Frontal cortex (tissue), 4 donors: ENCODE measurements around the gene IPO13. TPM values are rescaled to one million over a fixed set of nuclear protein-coding genes. Genes with fewer than 3 reads are reported as not detected.

Source experiments
- DNase-seq, 2 donors: peaks; one replicate each; pipeline ENCODE4 v3.0.0; 2012; ENCODE audit warnings: low spot score in 2 of 2
- FAIRE-seq: peaks from 2 replicates; lab custom pipeline; 2012; peaks lifted over from hg19 to GRCh38; lab: Jason Lieb, UNC
- total RNA-seq: library from RNA; depleted of rRNA; stranded (reverse); fragments of >200 nt; gene quantifications from one replicate; pipeline ENCODE4 v1.2.3, GENCODE V29; 2014
- donor health status: control.
- donor health status: control.
- donor health status: control.

Gene IPO13, protein sequence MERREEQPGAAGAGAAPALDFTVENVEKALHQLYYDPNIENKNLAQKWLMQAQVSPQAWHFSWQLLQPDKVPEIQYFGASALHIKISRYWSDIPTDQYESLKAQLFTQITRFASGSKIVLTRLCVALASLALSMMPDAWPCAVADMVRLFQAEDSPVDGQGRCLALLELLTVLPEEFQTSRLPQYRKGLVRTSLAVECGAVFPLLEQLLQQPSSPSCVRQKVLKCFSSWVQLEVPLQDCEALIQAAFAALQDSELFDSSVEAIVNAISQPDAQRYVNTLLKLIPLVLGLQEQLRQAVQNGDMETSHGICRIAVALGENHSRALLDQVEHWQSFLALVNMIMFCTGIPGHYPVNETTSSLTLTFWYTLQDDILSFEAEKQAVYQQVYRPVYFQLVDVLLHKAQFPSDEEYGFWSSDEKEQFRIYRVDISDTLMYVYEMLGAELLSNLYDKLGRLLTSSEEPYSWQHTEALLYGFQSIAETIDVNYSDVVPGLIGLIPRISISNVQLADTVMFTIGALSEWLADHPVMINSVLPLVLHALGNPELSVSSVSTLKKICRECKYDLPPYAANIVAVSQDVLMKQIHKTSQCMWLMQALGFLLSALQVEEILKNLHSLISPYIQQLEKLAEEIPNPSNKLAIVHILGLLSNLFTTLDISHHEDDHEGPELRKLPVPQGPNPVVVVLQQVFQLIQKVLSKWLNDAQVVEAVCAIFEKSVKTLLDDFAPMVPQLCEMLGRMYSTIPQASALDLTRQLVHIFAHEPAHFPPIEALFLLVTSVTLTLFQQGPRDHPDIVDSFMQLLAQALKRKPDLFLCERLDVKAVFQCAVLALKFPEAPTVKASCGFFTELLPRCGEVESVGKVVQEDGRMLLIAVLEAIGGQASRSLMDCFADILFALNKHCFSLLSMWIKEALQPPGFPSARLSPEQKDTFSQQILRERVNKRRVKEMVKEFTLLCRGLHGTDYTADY
- total RNA-seq, result 13.9 TPM

- peak; percentile 97 to 99 for DNase-seq
- FAIRE-seq, result no peak
Measured at GRCh38 chr1:43946236-43947060, at the start of gene IPO13. TSS of gene IPO13 (plus strand) at chr1:43946950. CDS start at chr1:43947601, 651 bp downstream.

DNA sequence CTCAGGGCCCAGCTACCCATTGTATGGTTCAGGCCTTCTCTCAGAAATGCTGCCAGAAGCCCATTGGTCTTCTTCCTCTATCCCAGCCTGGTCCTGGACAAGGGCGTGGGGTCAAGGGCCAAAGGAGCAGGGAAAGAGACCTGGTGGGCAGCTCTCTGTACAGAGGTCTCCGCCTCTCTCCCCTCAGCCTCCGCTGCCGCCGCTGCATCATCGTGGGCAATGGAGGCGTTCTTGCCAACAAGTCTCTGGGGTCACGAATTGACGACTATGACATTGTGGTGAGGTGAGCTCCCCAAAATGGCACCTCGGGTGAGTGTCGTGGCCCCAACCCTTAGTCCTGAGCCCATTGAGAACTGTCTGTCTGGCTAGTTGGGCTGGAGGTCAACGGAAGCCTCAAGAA lies 47.8 kb upstream of the IPO13 start:
- DNase-seq (no peak), FAIRE-seq (no peak)

DNA sequence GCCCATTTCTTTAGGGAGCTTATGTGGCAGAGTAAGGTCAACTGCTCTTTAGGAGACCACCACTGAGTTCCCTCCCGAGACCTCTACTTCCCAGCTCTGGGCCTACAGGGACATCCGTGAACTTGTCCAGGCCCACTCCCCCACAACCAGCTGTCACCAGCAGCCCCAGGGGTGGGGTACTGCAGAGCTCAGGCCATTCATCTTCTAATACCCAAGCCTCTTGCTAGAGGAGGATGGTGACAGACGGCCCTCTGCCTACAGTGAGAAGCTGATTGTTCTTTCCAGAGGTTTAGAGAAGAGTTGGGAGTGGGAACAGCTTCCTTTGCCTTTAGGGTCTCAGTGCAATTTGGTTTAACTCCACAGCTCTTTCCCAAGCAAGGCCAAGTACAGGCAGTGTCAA lies 46.4 kb upstream of the IPO13 start:
- FAIRE-seq, result no peak
- DNase-seq, result no peak

DNA sequence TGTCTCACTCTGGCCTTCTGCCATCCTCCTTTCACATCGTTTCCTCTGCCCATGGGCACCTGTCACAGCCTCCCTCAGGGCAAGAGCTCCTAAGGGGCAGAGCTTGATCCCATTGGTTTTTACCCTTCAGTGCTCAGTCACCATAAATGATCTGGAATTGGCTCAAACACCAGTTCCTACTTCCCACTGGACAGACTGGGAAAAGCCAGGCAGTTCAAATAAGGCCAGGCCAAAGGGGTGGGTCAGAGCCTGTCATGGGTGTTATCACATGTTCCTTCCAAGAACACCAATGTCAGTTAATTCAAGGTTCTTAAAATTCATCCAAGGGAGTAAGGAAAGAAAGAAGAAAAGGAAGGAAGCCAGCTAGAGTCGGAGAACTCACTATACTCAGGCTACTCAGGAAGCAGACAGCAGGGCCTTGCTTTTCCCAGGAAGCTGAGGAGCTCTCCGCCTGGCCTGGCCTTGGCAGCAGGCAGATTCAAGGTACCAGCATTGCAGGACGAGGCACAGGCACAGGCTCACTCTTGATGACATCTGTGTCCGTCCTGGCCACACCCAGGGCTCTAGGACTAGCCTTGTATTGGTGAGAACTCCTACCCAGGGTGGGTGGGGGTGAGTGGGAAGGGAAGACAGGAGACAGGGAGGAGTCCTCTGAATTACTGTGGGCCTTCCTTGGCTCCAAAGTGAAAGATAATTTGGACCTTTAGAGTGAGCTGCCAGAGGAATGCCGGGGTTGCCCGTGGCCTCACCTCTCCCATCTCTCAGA lies 45.4 kb upstream of the IPO13 start:
- FAIRE-seq, result no peak
- DNase-seq, result no peak

DNA sequence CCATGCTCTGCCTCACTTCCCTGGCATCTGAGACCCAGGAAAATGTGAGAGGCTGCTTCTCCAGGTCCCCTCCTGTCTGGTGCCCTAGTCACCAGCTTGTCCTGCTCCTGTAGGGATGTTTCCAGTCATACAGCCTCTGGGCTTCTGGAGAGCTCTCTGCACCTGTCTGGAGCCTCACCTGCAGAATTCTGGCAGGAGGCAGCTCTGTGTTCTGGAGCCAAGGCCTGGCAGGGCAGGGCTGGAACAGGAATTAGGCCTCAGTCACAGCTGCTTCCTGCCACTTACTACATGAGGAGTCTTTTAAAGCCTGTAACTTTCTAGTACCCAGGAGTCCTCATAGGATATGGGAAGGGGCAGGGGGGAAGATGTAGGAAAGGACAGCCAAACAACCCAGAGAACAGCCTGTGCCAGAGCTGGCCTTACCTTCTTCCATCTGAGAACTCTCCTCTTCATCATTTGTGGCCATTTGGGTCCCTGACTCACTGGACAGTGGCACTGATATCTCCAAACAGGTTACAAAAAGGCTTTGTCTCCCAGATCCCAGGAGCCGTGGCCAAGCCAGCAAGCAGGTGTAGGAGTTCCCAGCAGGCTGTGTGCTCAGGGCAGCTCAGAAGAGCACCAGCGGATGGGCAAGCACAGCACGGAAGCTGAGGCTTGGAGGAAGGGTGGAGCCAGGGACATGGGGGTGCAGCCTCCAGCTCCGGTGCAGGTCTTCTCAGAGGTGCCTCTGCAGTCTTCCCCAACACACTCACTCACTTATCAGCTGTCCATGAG lies 44.5 kb upstream of the IPO13 start:
- no peak for FAIRE-seq
- no peak for DNase-seq

DNA sequence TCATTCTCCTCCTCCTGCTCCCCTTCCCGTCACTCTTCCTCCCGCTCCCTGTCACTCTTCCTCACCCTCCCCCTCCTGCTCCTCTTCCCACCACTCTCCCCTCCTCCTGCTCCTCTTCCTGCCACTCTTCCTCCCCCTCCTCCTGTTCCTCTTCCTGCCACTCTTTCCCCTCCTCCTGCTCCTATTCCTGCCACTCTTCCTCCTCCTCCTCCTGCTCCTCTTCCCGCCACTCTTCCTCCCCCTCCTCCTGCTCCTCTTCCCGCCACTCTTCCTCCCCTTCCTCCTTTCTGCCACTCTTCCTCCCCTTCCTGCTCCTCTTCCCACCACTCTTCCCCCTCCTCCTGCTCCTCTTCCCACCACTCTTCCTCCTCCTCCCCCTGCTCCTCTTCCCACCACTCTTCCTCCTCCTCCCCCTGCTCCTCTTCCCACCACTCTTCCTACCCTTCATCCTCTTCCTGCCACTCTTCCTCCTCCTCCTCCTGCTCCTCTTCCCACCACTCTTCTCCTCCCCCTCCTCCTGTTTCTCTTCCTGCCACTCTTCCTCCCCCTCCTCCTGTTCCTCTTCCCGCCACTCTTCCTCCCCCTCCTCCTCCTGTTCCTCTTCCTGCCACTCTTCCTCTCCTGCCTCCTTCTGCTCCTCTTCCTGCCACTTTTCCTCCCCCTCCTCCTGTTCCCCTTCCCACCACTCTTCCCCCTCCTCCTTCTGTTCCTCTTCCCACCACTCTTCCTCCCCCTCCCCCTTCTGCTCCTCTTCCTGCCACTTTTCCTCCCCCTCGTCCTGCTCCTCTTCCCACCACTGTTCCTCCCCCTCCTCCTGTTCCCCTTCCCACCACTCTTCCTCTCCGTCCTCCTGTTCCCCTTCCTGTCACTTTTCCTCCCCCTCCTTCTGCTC lies 41.8 kb upstream of the IPO13 start:
- DNase-seq (no peak), FAIRE-seq (no peak)

DNA sequence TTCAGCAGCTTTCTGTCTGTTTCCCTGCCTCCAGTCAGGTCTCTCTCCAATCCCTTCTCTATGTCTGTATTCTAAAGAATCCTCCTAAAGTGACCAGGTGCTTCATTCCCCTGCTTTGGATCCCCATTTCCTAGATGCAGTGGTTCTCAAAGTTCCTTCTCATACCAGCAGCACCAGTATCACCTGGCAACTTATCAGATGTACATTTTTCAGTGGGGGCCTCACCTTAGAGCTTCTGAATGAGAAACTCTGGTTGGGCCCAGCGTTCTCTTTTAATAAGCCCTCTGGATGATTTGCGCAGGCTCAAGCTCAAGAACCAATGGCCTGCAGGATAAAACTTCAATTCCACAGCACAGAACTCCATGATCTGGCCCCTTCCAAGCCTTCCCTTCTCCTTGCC lies 38.5 kb upstream of the IPO13 start:
- DNase-seq, result no peak

GRCh38 chr1:43908858-43909257 lies 37.9 kb upstream of the IPO13 start:
- no peak for DNase-seq
- FAIRE-seq, result no peak

More for the DNA sequence above, 38.5 kb upstream of the IPO13 start:
- no peak for FAIRE-seq

DNA sequence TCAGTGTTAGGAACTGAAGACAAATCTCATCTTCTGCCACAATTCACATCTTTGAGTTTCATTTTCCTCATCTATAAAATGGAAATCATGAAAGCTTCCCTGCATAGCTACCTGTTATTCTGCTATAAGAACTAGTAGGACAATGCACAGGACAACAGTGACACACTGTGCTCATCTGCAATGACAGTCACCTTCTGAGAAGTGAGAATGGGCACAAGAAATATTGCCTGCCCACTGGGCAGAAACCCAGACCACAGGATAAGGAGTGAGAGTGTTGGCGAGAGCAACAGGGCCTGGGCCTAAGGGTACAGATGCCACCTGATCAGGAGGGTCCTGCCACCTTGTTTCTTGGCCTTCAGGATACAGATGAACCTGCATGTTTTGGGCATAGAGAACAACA lies 36.4 kb upstream of the IPO13 start:
- DNase-seq (no peak), FAIRE-seq (no peak)

DNA sequence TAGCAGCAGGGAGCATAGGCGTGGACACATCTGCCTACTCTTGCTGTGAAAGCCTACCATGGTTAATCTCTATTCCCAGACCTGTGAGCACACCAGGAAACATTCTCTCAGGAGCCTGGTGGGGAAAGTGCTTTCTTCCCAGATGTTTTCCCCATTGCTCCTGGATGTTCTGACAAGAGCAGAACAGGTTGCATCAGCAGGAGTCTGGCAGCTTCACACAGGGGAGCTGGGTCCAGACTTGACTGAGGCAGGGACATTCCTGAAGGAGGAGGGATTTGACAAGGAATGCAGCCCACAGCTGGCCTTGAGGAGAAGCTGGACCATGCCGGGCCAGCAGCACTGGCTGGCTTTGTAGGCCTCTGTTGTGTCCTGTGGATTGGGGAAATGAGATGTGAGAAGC lies 34.1 kb upstream of the IPO13 start:
- no peak for FAIRE-seq
- DNase-seq, result no peak

GRCh38 chr1:43913051-43913501 lies 33.7 kb upstream of the IPO13 start:
- DNase-seq (no peak), FAIRE-seq (no peak)

DNA sequence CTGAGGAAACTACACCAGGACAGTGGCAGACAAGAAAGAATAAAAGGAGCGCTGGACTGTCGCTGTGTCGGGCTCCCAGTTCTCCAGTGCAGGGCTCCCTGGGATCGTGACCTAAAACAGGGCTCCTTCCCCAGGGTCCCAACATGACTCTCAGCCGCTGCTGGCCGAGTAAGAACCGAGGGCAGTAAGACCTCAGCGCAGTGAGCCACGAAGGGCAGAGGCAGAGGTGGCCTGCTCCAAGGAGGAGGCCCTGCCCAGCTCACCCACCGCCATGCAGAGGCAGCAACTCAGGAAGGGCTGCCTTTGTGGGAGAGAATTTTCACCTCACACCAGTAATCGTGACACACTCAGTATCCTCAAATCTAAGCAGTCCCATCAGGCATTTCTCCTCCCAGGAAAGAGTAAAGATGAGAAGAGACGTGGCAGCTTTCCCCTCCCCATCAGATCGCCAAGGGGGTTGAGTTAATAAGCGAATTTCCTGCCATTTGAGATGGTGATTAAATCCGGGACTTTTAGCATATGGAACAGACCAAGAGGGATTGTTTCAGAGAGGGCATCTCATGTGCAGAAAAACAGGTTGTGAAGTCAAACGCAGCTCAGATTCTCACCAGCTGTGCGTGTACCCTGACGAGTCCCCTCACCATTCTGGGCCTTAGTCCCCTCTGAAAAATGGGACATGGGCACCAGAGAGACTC lies 32.9 kb upstream of the IPO13 start:
- FAIRE-seq (no peak), DNase-seq (no peak)

DNA sequence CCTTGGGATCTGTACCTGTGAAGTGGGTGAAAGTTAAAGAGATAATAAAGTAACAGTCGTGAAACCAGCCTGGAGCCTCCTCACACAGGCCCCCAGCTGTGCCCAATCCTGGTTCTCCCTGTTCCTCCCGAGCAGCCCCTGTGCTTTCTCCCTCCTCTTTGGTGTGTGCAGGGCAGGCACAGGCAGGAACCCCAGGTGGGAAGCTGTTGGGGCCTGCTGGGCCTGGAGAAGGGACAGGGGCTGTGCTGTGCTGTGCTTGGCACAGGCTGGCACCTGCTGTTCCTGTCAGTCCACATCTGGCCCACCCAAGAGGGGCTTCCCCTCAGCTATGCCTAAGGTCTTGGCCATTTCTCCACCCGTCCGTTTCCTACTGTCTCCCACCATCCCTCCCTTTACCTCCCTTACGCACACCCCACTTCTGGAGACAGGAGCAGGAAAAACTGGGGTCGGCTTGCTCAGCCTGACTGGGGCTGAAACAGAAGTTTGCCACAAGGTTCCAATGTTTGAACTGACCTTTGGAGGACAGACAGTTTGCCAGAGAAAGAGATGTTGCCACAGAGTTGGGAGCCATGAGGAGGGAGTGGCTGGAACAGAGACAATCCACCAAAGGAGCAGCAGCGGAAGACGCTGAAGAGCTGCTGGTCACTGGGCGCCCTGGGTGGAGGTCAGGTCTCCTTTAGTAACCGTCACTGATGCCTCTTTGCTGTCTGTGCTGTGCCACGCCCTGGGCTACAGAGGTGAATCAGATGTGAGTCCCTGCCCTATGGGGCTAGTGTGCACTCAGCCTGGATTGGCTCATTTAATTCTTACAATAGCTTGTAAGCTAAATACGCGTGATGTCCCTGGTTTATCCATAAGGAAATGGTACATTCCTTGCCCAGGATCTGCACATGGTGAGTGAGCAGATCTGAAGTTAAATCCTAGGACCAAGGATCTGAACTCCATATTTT lies 31.9 kb upstream of the IPO13 start:
- no peak for FAIRE-seq
- no peak for DNase-seq

GRCh38 chr1:43919906-43920305 lies 26.8 kb upstream of the IPO13 start:
- DNase-seq (no peak), FAIRE-seq (no peak)

GRCh38 chr1:43921022-43921421 lies 25.7 kb upstream of the IPO13 start:
- no peak for DNase-seq
- FAIRE-seq, result no peak

GRCh38 chr1:43924516-43924915 lies 22.2 kb upstream of the IPO13 start:
- FAIRE-seq (no peak), DNase-seq (no peak)
